Stimulated activated CD4-positive, alpha-beta T cell treated with anti-CD3 and anti-CD28 coated beads, TNF-alpha, amount 100 ng/mL, for 48 hours (primary cell): Measurements from ENCODE around the gene SLC45A2.
"Not testable (repeated sequence)": the region's sequence is repeated elsewhere in the genome, so short reads cannot be mapped to it uniquely, and the experiment has no call there.

Experiments used
- DNase-seq, 3 donors: peaks; one replicate each; pipeline ENCODE4 v3.0.0-alpha.2; 2020; ENCODE audit warnings: low read depth in 3 of 3

The SLC45A2 gene

GRCh38 chr5:33984671-33985124 is at the start of gene SLC45A2:
TSS of gene SLC45A2 (minus strand) at chr5:33984693. CDS start at chr5:33984583, 110 bp downstream.
- no peak for DNase-seq

- DNase-seq = no peak
Observed at GRCh38 chr5:34031966-34032365, 47.5 kb upstream of the SLC45A2 start.

GRCh38 chr5:34031117-34031516 is 46.6 kb upstream of the SLC45A2 start:
- no peak for DNase-seq

GRCh38 chr5:34030585-34030984 is 46.1 kb upstream of the SLC45A2 start:
- DNase-seq = not testable (repeated sequence)

- DNase-seq = no peak
Observed at GRCh38 chr5:34030048-34030447, 45.6 kb upstream of the SLC45A2 start.

- no peak for DNase-seq
Observed at GRCh38 chr5:34028349-34028748, 43.9 kb upstream of the SLC45A2 start.

GRCh38 chr5:34026089-34026761 is 41.7 kb upstream of the SLC45A2 start:
- DNase-seq = no peak

GRCh38 chr5:34022121-34022705 is 37.7 kb upstream of the SLC45A2 start:
- peak in 2 of 3 donors; percentile 26 to 44 for DNase-seq

- no peak for DNase-seq
Observed at GRCh38 chr5:34021334-34021733, 36.8 kb upstream of the SLC45A2 start.

- DNase-seq = no peak
Observed at GRCh38 chr5:34020726-34021125, 36.2 kb upstream of the SLC45A2 start.

- DNase-seq = no peak
Observed at GRCh38 chr5:34017254-34017653, 32.8 kb upstream of the SLC45A2 start.

- DNase-seq = no peak
Observed at GRCh38 chr5:34016750-34017149, 32.3 kb upstream of the SLC45A2 start.

- no peak for DNase-seq
Observed at GRCh38 chr5:34016222-34016621, 31.7 kb upstream of the SLC45A2 start.

GRCh38 chr5:34015120-34015822 is 30.8 kb upstream of the SLC45A2 start:
- DNase-seq = peak in 1 of 3 donors; percentile 22

- no peak for DNase-seq
Observed at GRCh38 chr5:34014626-34015025, 30.1 kb upstream of the SLC45A2 start.

GRCh38 chr5:34013547-34013946 is 29.1 kb upstream of the SLC45A2 start:
- no peak for DNase-seq

- DNase-seq = no peak
Observed at GRCh38 chr5:34012791-34013190, 28.3 kb upstream of the SLC45A2 start.

GRCh38 chr5:34011536-34011935 is 27.0 kb upstream of the SLC45A2 start:
- DNase-seq = no peak

- DNase-seq = not testable (repeated sequence)
Observed at GRCh38 chr5:34010146-34010545, 25.7 kb upstream of the SLC45A2 start.

- DNase-seq = no peak
Observed at GRCh38 chr5:34009610-34010009, 25.1 kb upstream of the SLC45A2 start.

- DNase-seq = no peak
Observed at GRCh38 chr5:34008802-34009201, 24.3 kb upstream of the SLC45A2 start.

- peak; percentile 63 to 84 (median 81) for DNase-seq
Observed at GRCh38 chr5:34007621-34008600, 23.4 kb upstream of the SLC45A2 start, which contains the start of gene AMACR. TSS of gene AMACR (minus strand) at chr5:34008050. CDS start at chr5:34008019, 31 bp downstream.
